Stimulated activated CD4-positive, alpha-beta T cell treated with anti-CD3 and anti-CD28 coated beads, Interleukin-2, amount 100 ng/mL, for 4 hours (primary cell): ENCODE data around the gene TSPAN10.

Experiments used
- DNase-seq: peaks from one replicate; pipeline ENCODE4 v3.0.0-alpha.2; 2020; ENCODE audit warnings: low read depth

TSPAN10 gene

DNA sequence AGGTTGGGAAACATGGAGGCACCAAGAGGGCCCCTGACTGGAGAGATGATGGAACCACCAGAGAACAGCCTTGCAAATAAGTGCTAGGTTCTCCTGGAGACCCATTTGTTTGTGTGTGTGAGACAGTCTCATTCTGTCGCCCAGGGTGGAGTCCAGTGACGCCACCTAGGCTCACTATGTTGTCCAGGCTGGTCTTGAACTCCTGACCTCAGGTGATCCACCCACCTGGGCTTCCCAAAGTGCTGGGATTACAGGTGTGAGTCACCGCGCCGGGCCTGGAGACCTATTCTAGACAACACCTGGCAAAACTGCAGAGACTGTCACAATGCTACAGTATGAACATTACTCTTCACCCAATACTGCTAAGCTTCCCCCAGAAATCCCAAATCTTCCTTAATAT, 1.6 kb upstream of the TSPAN10 start:
- DNase-seq = no peak

DNA sequence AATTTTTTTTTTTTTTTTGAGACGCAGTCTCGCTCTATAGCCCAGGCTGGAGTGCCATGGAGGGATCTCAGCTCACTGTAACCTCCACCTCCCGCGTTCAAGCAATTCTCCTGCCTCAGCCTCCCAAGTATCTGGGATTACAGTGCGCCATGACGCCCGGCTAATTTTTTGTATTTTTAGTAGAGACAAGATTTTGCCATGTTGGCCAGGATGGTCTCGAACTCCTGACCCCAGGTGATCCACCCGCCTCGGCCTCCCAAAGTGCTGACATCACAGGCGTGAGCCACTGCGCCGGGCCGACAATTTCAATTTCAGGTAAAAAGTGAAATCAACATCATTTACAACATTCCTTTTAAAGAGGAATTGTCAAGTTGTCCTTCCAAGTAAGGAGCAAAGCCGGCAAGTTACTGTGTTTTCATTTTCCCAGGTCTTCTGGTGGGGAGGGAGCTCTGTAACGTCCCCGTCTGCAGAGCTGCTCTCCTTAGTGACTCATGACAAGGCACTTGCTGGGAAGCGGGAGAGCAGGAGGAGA, 957 bp upstream of the TSPAN10 start:
- no peak for DNase-seq

DNA sequence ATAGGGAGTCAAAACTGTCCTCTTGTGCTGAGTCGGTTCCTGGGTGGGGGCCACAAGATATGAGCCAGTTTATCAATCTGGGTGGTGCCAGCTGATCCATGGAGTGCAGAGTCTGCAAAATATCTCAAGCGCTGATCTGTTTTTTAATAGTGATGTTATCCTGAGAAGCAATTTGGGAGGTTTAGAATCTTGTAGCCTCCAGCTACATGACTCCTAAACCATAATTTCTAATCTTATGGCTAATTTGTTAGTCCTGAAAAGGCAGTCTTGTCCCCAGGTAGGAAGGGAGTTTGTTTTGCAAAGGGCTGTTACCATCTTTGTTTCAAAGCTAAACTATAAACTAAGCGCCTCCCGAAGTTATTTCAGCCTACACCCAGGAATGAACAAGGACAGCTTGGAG, 1.7 kb downstream of the TSPAN10 start:
- DNase-seq = no peak

DNA sequence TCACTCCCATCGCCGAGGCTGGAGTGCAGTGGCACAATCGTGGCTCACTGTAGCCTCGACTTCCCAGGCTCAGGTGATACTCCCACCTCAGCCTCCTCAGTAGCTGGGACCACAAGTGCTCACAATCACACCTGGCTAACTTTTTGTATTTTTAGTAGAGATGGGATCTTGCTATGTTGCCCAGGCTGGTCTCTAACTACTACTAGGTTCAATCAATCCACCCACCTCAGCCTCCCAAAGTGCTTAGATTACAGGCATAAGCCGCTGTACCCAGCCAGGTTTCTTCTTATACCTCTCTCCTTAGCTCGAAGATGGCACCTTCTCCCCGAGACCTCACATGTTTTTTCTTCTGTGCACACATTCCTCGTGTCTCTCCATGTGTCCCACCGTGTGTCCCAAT, 3.0 kb downstream of the TSPAN10 start:
- no peak for DNase-seq

DNA sequence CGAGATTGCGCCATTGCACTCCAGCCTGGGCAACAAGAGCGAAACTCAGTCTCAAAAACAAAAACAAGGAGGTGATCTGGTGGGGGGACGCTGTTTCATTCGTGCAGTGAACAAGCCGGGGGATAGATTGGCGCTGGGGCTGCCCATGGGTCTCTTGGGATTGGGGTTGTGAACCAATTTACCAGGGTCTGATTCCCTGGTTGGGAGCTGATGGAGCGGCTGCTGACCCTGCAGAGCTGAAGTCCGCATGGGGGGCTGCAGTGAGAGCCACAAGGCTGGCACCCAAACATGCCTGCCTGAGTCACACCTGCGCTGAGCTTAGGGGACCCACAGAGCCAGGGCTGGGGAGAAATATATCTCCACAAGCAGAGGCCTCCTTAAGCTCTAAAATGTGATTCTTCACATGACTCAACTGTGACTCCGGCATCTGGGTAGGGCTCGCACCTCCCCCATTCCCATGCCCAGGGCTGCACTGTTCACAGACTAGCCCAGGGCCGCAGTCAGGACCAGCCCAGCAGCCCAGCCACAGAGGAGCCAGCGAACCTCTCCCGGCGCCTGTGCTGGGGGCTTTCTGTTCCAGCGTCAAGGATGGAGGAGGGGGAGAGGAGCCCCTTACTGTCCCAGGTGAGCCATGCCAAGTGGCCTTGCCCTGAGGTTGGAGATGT, 5.0 kb downstream of the TSPAN10 start:
- no peak for DNase-seq

DNA sequence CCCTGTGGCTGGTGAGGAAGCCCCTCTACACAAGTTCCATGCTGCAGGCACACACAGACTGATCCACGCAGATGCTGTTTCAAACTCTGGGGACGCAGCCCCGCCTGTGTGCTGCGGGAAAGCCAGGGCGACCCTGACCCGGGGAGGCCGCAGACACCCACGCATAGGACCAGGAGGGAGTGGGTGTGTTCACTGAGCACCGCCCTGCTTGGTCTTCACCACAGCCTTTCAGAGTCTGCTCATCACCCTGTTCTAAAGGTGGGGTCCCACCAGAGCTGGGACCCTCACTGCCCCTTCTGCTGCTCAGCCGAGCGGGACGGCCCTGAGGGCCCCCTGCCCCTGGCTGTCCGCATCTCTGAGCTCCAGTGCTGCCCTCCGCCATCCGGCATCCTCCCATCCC, 7.5 kb downstream of the TSPAN10 start:
- no peak for DNase-seq

DNA sequence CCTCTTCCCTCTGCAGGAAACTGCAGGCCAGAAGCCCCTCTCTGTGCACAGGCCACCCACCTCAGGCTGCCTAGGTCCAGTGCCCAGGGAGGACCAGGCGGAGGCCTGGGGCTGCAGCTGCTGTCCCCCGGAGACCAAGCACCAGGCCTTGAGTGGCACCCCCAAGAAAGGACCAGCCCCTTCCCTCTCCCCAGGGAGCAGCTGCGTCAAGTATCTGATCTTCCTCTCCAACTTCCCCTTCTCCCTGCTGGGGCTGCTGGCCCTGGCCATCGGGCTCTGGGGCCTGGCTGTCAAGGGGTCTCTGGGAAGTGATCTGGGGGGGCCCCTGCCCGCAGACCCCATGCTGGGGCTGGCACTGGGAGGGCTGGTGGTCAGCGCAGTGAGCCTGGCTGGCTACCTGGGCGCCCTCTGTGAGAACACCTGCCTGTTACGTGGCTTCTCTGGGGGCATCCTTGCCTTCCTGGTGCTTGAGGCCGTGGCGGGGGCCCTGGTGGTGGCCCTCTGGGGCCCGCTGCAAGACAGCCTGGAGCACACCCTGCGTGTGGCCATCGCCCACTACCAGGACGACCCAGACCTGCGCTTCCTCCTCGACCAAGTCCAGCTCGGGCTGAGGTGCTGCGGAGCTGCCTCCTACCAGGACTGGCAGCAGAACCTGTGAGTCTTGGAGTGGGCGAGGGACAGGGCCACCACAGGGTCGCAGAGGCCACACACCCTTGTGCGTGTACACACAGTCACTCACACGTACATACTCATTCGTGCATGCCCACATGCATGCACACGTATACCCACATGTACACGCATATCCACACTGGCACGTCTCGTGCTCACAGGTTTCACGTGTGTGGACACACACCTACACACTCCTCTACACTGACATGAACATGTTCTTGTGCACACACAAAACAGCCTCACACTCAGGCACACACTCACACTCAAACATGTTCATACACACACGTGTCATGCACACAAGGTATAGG, 8.3 kb downstream of the TSPAN10 start:
- DNase-seq = no peak

DNA sequence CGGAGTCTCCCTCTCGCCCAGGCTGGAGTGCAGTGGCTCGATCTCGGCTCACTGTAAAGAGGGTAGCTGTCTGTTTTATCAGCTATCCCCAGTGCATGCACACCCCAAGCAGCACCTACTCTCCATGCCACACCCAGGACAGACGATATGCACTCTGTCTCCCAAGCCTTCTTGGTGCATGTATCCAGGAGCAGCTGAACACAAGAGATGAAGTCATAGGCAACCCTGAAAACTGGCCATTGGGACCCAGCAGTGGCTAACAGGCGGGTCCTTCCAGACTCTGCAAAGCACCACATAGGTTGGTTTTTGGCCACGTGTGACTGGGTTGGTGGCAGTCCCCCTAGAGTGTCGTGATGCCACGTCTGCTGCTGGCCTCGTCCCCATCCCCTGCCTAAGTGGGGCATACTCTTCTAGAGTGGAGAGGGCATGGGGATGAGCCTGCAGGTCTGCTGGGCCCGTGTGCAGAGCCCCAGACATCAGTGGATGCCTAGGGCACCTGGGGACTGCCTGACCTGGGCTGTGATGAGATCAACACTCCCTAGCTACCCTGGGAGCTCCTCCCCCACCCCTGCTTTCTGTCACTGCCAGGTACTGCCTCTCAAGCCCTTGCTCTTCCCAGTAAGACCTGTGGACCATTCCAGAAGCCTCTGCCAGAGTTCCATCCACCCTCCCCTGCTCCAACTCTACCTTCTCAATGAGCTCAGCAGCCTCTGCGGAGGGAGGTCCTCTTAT, 10.0 kb downstream of the TSPAN10 start:
- DNase-seq = no peak

DNA sequence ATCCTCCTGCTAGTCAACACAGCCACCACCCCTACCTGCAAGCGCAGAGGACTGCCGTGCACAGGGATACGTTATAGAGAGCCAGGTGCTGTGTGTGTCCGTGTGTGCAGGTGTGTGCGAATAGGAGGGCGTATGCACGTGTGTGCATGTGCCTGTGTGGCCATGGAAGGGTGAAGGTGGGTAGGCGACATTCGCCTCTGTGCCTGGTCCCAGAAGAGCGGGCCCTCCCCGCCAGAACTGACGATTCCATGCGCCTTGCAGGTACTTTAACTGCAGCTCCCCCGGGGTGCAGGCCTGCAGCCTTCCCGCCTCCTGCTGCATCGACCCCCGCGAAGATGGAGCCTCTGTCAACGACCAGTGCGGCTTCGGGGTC, 10.6 kb downstream of the TSPAN10 start:
- DNase-seq = no peak

DNA sequence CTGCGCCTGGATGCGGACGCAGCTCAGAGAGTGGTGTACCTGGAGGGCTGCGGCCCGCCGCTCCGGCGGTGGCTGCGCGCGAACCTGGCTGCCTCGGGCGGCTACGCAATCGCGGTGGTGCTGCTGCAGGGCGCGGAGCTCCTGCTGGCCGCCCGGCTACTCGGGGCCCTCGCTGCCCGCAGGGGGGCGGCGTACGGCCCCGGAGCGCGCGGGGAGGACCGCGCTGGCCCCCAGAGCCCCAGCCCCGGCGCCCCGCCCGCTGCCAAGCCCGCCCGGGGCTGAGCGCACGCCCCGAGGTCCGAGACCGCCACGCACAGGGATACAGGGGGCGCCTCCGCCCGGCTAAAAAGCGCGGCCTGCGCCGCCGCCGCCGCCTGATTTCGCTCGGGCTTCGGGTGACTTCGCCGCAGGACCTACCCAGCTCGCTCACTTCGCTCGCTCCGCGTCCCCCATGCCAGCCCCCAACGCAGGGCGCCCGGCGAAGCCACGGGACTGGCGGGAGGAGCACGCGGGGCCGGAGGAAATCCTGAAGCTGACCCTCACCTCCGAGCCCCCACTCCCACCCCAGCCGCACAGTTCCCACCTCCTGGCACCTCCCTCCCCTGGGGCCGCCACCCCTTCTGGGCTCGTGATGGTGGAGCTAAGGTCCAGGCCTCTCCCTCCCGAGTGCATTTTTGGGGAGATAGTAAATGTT, 11.2 kb downstream of the TSPAN10 start:
- no peak for DNase-seq

DNA sequence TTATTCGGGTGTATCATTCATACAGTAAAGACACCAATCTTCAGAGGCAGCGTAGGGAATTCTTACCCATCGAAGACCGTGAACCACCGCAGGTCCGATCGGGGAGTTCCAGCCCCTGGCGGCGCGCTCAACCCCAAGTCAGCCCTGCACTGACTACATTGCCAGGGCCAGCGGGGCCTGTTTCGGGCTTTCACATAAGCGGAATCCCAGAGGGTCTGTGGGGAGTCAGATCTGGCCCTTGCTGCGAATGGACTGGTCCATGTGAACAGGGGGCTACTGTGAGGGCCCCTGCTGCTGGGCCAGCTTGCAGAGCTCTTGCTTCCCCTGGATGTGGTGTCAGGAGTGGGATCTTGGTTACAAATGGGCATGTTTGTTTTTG, 11.7 kb downstream of the TSPAN10 start:
- no peak for DNase-seq

DNA sequence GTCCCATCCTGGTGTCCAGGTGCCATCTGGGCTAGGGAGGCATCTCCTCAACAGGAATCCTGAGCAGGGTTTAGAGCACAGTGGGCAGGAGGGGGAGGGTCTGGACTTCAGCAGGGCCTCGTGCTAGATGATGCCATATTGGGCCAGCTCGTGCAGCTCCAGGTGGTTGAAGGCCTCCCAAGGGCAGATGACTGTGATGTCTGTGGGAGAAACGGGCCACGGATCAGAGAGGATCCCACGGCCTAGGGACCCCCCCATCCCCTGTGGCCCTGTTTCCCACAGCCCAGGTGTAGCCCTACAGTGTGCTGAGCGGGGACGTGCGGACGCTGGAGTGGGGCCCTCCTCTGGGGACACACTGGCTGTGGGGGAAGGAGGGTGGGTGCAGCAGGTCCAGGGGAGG, 14.0 kb downstream of the TSPAN10 start:
- no peak for DNase-seq

DNA sequence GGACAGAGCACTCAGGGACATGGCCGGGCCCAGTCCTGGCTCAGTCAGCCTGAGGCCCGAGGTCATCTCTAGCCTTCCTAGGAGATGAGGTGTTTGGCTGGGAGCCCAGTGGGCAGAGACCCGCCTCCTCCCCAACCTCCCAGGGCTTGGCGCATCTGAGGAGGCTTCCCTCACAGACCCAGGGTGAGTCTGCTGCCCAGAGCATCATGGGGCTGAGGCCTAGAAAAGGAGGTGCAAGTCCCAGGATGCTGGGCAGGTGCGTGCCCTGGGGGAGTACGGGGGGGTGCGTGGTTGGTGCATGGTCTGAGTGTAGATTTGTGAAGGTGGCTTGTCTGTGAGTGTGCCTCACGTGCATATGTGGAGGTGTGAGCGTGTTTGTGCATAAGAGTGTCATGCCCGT, 14.7 kb downstream of the TSPAN10 start:
- no peak for DNase-seq

DNA sequence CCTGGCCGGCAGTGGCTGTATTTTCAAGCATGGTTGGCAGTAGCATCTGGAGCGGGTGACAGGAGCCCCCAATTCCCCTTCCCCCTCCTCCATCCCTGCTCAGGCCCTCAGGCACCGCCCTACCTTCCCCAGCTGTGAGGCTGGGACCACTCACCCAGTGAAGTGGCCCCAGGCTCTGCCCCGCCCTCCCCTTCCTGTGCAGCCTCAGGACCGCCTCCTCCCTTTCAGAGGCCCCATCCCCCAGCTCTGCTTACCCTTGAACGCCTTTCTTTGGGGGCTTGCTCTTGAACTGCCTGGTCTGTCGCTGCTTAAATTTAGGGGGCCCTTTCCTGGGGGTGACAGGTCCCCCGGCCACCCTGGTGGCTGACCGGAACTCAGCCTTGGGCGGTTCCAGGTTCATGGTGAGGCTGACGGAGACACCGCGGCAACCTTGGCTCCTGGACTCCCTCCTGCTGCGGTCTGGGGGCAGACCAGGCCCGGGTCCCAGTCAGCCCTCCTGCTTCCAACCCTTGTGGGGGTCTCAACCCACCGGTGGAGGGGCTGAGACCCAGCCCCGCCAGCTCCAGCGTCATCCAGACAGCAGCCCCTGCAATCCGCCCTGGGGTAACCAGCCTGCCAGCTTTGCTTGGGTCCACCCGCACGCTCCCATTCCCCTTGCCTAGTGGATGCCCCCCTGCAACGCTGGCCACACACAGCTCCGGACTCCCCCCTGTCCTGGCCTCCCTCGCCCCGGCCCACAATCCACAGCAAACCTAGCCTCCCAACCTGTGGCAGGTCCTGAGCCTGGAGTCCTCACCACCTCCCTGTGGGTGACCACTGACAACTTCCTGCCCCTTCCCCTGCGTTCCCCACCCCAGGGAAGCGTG, 16.1 kb downstream of the TSPAN10 start:
- DNase-seq = no peak

DNA sequence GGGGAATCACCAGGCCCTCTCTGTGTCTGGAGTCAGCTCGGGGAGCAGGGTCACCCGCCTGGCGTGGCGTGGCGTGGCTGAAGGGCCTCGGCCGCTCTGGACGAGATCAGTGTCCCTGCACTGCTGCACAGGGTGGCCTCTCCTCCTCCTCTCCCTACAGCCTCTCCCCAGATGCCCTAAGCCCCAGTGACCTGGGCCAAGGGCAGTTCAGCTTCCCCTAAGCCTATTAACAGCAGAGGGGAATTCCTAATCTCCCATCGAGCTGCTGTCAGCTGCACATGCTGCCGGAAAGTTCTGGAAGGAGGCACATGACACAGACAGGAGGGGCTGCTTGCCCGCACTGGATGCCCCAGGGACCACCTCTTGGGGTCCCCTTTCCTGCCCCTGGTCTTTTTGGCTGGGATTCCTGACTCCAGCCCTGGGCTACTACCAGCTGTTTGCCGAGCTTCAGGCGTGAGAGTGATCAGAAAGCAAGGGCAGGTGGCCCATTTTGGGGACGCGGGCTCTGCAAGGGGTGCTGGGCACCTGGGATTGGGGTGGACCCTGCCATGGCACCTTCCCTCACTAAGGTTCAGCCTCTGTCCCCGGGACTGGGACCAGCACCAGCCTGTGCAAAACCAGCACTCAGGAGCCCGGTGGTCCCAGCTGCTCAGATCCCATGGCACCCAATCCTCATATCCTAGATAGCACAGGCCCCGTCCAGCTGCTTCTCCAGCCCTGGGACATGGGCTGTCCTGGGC, 18.6 kb downstream of the TSPAN10 start:
- no peak for DNase-seq

DNA sequence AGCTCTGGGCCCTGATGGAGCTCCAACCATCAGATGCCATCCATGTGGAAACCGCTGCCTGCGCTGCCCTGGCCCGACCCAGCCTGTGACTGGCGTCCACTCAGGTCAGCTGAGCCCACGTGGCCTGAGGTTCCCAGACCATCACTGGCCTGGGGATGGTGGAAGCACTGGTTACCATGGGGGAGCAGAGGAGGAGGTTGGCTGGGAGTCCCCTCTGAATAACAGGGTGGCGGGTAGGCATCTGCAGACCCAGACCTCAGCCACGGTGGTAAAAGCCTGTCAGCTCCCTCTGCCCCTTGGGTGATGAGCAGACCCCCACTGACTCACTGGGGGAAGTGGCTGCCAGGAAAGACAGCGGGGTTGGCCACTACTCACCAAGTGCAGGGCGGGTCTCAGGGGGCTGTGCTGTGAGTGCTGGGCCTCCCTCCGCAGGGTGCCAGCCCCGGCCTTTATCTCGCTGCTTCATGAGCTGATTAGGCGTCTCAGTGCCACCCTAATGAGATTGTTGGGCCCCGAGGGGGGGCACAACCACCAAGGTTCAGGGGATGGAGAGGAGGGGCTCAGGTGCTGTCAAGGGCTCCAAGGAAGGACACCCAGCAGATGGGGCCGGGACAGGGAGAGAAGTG, 19.2 kb downstream of the TSPAN10 start, which contains the start of gene PDE6G:
PDE6G (minus strand) TSS at position 425 of the 626 bp plus-strand sequence. CDS start 3,237 bp downstream, outside the sequence.
- DNase-seq = no peak

DNA sequence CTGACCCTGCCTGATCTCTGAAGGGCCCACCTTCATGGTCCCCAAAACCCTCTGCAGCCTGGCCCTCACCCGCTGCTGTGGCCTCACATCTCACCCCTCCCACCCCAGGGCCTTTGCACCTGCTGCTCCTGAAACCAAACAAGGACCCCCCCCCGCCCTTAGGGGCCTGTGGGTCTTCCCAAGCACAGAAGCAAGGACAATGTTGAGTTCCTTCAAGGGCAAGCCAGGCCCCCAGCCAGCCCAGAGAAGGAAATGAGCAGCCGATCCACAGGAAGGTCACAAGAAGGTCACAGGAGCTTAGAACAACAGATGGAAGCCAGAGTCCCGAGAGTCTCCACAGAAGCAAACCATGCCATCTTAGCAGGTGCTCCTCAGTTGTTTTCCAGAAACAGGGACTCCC, 19.8 kb downstream of the TSPAN10 start:
- no peak for DNase-seq

DNA sequence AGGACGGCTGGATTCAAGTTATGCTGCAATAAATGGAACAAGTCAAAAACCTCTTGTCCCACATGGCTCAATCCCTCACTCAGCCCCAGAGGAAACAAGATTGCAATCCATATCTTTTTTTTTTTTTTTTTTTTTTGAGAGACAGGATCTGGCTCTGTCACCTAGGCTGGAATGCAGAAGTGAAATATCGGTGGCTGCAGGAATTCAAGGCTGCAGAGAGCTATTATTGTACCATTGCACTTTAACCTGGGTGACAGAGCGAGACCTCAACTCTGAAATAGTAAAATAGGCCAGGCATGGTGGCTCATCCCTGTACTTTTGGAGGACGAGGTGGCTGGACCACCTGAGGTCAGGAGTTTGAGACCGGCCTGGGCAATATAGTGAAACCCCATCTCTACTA, 22.0 kb downstream of the TSPAN10 start:
- DNase-seq = no peak

DNA sequence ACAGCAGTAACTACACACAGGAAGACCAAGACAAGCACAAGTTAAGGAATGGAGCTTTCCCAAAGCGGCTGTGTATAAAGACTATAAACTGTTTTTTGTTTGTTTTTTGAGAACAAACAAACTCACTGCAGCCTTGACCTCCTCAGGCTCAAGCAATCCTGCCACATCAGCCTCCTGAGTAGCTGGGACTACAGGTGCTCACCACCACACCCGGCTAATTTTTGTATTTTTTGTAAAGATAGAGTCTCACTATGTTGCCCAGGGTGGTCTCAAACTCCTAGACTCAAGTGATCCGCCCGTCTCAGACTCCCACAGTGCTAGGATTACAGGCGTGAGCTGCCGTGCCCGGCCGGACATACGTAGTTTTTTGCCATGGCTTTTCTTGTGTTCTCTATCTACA, 23.4 kb downstream of the TSPAN10 start:
- no peak for DNase-seq

DNA sequence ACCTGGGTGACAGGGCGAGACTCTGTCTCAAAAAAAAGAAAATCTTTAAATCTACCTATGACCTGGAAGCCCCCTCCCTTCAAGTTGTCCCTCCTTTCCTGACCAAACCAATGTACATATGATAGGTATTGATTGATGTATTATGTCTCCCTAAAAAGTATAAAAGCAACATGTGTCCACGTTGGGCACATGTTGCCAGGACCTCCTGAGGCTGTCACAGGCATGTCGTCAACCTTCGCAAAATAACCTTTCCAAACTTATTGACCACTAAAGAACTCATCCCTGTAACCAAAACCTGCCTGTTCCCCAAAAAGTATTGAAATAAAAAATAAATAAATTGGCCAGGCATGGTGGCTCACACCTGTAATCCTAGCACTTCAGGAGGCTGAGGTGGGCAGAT, 25.0 kb downstream of the TSPAN10 start:
- no peak for DNase-seq
